Dermis microvascular lymphatic vessel endothelial cell (primary cell): ENCODE data around the gene RNLS. TPM values are rescaled to one million over a fixed set of nuclear protein-coding genes. Genes with fewer than 3 reads are reported as not detected.
A peak's percentile ranks its signal among the peaks of the same experiment; 100 is the strongest.
"Not testable (repeated sequence)": the region's sequence is repeated elsewhere in the genome, so short reads cannot be mapped to it uniquely, and the experiment has no call there.

ENCODE experiments used
- DNase-seq, 2 donors: peaks; one replicate each; pipeline versions ENCODE4 v3.0.0 to v3.0.0-alpha.2; 2010; ENCODE audit warnings: low read depth in 2 of 2
- total RNA-seq: library from RNA; depleted of rRNA; stranded (reverse); fragments of >200 nt; gene quantifications from 2 replicates; pipeline ENCODE4 v1.2.1, GENCODE V29; 2014

Gene RNLS
- total RNA-seq, 1 donor from 2014 or later, result 0.39 TPM

DNA sequence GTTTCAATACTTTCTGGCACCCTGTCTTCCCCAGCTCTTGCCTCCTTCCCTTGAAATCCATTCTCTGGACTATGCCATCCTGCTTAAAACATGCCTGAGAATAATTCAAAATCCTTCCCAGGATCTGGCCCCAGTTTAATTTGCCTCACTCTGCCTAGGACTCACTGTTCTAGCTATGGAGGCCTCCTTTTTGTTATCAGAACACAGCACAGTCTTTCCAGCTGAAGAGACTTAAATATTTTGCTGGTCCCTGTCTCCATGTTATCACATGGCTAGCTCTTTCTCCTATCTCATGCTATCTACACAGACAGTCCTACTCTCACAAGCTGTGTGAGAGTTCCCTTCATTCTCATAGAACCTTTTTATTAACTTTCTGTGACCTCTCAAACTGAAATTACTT lies 194.8 kb downstream of the RNLS start:
- DNase-seq, result no peak

DNA sequence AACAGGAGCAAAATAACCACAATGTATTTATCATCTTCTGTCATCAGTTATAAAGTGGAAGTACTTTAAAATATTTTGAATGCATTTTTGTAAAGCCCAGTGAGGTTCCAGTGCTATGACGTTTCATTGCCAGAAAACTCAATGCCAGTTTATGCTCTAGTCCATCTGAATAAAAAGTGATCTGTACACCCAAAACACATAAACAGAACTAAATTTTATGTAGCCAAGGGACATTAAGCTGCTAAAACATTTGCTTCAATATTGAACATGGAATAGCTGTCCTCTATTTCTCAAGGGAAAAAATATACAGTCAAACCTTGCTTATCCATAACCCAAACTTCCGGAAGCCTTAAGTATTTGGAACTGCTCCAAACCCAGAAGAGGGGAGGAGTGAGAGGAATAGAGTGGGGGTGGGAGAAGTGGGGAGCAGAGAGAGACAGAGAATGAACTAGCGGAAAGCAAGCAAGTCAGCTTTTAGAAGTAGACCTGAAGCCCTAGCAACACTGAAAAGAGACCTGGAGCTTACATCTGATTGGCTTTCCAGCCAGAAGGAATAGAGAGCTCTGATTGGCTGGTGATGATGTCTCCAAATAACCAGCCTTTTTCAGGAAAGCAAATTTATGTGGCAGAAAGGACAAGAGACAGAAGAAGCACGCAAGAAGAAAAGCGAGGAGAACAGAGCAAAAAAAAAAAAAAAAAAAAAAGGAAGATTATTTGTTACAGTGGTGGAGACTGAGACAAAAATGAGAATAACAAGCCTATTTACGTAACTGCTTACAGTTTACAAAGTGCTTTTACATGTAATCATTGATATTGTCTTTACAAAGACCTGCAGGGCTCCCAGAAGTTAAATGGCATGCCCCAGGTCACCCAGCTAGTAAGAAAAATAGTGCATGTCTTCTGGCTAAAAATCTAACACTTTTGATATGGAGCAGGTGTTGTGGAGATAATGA lies 196.0 kb downstream of the RNLS start:
- DNase-seq, result peak; percentile 18 to 54

DNA sequence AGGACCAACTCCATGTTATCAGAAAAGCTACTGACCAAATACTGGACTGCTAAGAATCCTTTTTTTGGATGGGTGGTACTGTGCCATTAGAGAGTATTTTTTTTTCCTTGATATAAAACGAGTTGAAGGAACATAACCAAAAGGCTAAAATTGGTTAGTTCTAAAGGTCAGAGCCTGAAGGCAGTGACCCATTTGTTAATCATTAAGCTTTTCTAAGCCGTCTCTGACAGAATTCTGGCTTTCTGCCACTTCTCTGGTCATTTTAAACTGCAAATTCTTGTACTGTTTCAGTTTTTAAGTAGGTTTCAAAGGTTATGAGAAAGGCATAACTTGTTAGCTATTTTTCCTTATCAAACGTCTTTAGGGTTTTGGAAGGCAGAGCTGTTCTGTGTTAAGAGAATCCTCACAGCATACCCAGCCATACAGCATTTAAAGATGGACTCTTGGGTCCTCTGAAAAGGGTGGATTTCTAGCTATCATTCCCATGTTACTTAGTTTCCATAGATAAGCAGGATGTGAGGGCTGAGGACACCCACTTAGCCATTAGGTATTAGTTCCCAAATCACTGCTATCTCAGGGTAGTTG lies 196.8 kb downstream of the RNLS start:
- no peak for DNase-seq

DNA sequence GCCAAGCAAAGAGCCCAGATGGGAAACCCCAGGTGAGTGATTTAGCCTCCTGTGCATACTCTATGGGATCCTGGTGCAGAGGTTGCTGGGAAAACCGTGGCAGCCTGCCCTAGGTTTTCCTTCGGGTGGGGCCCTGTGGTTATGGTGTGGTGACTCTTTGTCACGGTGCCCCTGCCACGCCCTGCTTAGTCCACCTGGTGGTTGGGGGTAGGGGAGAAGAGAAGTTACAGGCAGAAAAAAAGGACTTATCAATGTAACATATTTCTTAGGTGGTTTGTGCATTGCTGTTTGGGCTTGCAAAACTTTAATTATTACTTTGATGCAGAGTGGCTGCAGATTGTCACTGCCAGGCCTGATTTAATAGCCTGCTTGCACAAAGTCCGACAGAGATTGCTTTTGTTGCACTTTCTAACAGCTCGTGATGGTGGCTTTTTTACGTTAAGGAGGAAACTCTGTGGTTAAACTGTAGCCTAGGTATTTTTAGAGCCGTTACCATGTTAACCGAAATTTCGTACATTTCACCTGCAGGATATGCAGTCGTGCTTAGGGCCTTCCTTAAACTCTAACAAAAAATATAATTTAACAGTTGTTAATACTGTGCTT lies 197.4 kb downstream of the RNLS start:
- no peak for DNase-seq

DNA sequence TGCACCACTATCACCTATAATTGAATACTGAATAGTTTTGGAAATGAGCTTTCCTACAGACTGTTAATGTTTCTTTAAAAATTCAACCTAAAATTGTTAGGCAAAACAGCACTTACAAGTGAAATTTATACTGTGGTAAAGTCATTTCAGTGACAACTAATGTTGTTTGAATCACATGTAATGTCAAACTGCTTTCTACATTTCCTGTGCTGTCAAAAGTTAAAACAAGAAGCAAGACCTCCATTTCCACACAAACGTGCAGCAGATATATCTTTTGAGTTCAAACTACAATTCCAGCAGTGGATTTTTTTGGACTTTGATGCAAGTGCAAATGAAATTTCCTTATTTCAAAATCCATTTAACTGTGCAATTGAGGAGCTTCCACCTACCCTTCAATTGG lies 199.8 kb downstream of the RNLS start:
- DNase-seq, result no peak

DNA sequence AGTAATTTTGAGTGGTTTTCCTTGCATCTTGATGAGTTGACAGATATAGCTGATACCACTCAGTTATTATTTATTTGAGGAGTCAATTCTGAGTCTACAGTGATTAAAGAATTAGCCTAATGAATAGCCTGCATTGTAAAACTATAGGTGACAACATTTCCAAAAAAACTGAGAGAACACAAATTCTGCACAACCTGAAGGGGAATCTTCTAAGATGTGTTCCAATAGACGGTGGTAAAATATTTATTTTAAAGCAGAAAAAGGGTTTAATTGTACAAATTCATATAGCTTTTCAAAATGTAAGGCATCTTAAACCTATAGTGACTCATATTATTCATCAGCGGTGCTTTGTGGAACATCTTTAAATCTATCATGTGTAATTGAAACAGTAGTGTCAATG lies 200.4 kb downstream of the RNLS start:
- no peak for DNase-seq

DNA sequence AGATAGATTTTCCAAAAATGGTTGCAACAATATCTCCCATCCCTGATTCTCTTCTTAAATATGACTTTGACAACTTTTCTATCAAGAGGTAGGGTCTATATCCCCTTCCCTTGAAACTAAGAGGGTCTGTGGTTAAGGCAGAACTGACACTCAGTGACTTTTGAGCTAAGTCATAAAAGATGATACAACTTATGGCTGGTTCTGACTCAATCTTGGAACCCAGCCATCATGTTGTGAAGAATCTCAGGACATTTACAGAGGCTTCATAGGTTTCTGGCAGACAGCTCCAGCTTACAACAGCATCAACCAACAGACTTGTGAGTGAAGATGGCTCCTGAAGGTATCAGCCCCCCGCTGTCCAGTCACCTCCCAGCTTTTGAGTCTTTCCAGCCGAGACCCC lies 203.5 kb downstream of the RNLS start:
- DNase-seq, result no peak

DNA sequence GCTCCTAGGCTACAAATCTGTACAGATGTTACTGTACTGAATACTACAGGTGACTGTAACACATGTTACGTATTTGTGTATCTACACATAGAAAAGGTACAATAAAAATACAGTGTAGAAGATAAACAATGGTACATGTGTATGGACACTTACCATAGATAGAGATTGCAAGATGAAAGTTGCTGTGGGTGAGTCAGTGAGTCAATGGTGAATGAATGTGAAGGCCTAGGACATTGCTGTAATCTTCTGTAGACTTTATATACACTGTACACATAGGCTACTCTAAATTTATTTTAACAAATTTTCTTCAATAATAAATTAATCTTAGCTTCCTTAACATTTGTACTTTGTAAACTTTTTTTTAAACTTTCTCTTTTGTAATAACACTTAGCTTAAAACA lies 205.6 kb downstream of the RNLS start:
- no peak for DNase-seq

DNA sequence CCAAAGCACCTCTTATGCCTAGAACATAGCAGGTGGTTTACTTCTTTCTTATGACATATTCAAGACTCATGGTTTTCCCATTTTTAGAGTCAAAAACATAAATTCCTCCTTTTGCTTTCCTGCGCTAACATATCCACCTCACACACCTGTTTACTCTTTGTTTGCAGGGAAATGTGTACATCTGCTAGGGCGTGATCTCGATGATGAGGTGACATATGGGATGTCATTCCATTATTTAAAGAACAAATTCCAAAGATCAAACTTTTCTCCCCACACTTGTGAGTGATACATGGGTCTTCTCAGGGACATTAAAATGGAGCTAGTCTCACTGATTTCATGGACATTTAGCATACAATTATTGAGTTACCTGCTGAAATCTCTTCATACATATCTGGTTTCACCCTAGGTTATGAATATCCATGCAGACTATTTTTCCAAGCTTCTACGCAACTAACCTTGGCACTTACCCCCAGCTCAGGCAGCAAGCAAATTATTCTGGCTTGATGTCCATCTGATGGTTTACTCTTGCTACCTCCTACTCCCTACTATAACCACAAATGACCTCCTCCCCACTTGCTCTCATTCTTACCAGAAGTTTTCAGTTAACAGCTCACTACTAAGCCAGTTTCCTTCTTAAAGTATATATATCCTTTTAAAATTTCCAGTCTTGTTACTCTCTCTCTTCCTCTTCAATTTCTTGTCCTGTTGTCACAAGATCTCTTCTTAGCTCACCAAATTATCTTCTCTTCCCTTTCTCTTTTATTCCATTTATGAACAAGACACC lies 208.5 kb downstream of the RNLS start:
- DNase-seq, result no peak

DNA sequence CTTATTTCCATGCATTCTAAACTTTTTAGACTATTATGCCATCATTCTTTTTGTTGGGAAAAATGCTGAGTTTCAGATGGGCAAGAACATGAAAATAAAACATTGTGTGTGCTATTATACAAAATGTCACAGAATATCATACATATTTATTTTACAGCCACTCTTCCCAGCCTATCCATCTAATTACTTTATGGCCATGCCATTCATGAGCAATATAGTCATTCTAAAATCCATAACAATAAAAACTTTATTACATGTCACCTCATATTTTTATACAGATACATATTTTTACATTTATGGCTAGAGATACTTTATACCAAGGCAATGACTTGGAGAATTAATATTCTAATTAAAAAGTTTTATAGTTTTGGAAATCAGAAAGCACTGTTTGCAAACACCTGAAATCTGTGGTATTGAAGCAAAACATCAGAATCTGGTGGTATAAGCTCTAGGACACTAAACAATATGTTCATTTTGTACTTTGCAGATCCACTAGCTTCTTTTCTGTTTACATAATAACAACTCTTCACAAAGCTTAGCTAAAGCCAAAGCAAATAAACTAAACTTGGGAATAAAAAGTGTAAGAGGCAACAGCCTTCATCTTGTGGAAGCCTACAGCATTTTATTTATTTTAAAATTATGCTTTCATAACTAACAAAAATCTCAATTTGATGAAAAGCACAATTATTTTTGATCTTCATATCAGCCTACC lies 210.1 kb downstream of the RNLS start:
- DNase-seq, result no peak

DNA sequence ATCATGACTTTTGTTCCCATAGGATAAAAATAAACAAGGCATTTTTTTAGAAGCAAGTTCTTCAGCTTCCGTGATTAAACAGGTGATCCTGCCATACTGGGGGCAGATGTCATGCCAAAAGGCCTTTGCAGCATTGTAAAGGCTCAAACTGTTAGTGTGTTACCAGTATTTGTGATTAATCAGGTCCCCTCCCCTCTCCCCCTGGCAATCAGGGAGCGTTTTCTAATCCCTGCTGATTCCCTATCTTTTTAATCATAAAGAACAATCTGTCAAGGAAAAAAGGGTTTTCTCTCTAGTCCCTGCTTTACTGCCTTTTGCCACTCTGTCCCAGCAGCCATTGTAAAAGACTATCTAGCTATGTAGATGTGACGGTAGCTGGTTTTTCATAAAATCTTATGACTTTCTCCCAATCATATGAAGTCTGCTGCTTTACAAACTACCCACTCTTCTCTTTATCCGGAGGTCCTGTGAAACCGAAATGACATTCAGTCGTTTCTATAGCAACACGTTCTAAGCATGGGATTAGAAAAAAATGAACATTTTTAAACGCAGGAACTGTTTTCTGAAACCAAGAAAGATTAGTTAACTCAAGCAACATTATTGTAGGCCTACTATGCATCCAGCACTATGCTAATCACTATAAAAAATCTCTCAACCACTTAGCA lies 210.9 kb downstream of the RNLS start:
- no peak for DNase-seq

DNA sequence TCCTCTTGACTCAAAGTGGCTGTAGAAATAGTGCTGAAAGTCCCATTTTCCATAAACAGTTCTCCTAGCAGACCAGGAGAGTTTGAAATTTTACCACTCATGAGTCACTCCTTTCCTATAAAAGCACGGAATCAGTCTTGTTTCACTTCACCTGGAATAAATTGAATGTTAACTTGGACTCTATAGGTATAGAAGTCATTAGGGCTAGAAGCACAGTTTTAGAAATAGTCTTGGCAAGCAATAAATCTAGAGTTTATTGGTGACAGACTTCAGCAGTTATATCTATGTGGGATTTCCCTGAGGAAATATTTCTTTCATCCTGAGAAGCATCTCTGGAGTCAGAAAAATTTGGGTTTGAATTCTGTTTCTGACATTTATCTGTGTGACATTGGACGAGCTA lies 212.4 kb downstream of the RNLS start:
- DNase-seq, result no peak

DNA sequence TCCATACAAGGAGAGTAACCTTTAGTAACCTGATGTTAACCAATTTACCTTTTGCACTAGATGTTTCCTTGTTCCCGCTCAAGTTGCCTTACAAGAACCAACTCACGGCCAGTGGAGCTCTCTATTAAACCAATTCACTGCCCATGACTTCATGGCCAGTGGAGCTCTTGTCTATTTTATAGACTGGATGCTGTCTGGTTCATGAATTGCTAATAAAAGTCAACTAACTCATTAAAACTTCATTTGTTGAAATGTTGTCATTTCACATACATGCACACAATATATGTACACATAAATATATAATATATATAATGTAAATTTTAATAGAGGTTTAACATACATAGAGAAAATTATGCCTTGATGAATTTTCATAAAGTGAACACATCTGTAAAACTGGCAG lies 216.3 kb downstream of the RNLS start:
- no peak for DNase-seq

DNA sequence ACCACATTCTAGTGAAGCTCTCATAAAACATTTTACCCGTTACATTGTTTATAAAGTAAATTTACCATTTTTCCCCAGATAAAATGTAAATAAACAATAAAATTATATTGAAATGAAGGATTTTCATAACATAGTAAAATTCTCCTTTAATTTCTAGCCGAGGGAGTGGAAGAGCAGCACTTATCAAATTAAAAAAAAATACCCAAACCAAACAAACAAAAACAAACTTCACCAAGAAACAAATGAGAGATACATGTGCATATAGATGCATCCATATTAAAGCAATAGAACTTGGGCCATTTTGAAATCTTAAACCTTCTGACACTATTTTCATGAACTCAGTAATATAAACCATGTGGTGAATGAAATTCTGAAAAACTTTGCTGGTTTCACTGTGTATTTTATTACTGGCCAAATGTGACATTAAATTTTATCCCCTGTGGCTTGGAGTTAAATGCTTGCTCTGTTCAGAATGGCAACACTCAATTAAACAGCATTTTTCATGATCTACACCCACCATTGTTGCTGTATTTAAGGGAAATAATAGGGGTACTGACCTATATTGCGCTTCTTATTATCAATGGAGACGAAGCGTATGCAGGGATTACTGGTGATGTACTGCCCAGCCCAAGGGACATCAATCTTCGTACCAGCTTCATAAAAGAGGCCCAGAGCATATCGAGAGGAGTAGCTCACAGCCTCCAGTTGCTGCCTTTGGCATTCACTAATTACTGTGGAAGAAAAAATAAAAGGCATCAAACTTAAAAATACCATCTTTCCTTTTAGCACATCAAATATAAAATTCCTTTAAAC lies 220.9 kb downstream of the RNLS start:
- DNase-seq, result no peak

DNA sequence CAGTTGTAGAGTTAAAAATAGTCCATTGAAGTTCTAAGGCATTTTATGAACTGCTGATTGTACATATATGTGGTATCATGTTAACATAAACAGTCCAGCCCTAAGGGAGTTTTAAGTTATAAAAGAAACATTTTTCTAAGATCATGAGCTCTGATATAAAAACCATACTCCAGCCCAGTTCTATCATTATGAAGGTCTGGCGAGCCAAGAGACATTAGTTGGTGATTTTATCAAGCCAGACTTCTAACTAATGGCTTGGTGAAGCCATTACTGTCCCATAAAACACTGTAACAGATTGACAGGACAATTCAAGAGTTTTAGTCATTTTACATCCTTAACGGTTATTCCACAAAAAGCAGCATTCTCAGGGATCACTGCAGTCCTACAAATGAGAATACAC lies 221.6 kb downstream of the RNLS start:
- DNase-seq, result no peak

DNA sequence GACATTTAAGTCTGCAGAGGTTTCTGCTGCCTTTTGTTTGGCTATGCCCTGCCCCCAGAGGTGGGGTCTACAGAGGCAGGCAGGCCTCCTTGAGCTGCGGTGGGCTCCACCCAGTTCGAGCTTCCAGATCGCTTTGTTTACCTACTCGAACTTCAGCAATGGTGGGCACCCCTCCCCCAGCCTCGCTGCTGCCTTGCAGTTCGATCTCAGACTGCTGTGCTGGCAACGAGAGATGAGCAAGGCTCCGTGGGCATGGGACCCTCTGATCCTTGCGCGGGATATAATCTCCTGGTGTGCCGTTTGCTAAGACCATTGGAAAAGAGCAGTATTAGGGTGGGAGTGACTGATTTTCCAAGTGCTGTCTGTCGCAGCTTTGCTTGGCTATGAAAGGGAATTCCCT lies 227.4 kb downstream of the RNLS start:
- DNase-seq, result not testable (repeated sequence)

DNA sequence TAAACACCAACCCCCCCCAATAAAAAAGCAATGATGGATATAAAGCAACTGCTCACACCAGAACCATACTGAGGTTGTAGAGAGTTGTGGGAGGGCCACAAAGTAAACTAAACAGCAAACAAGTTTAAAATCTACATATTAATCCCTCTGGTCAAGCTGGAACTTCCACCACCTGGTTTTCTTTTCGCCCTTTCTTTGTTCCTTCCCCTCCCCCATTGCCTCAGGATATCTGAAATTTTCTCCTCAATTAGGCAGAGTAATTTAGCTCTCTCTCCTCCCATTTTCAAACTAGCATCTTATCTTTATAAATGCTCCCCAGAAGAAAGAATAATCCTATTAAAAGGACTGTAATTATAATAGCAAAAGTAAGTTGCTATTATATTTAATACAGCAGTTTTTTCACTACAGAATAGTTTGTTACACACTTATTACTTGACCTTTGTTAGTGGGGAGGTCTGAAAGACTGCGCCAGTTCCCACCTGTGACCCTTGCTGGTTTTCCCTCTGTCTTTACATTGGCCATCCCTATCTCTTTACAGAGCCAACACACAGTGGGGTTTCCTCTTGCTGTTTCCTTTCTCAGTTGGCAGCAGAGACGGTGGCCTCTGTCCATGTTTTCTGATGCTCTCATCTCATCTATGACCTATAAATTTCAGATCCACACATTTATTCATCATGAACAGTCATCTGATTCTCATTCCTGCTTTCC lies 235.4 kb downstream of the RNLS start:
- DNase-seq, result no peak

DNA sequence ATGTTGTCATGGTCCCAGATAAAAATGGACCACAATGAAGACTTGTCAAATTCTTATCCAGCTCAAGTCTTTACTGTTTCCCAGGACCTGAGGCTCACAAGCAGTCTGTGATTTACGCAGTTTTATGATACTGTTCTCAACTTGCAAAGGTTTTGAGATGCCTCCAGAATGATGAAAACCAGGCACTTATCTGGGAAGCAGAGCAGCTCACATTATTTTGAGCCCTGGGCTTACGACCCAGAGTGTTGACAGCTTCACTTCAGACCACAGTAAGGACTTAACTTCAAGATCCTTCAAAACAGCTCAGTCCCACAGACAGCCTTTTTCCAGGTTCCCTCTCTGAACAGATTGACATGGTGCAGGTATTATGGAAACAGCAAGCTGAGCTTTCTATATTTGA lies 236.1 kb downstream of the RNLS start:
- no peak for DNase-seq
